ENCODE measurements around the gene BRCC3. TPM values are rescaled to one million over a fixed set of nuclear protein-coding genes. Genes with fewer than 3 reads are reported as not detected.

The BRCC3 gene
- total and polyA plus RNA-seq, 2 donors (not counting 1 experiment from before 2014, with no cell fraction given): 7.3 to 16.9 TPM

DNA sequence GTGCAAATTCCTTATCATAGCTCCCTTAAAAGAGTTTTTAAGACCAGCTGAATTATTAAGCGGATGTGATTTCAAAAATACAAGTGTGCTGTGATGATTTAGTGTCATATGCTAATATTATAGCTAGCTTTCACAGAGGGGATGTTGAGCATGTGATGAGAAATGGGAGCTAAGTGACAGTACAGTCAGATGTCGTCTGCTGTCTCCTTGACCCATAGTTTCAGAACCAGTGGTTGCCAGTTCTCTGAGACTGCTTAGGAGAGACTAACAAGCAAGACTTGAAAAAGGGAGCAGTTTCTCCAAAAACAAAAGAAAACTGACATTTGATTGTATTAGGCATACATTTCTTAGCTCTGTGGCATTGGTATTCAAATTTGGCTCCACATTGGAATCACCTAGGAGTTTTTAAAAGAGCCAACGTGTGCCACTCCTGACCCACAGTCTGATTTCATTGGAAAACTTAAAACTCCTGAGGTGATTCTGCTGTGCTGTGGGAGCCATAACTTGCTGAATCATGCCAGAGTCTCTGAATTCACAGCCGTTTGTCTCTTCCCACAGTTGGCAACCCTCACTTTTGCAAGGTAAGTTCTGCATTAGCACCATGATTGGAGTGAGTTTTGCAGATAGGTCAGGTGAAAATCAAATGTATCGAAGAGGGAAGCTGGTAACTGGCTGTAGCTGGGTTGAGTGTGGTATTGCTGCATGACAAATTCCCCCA is 24.3 kb upstream of the BRCC3 start:
- no peak overlapping the region for H3K4me3 ChIP-seq (ENCODE audit: control extremely low read depth in 1 of 5, extremely low read depth in 1 of 5, insufficient read depth in 1 of 5, low read depth in 2 of 5, low read length in 4 of 5)
- H3K9me3 Mint-ChIP-seq (ENCODE audit: insufficient read depth): no peaks in the 10 kb centered on the region

More for the DNA sequence above, 24.3 kb upstream of the BRCC3 start:
- H3K79me2 ChIP-seq (ENCODE audit: control insufficient read depth, insufficient read depth, low read length): peaks cover 12% of the 10 kb centered on the region
- H4K20me1 ChIP-seq (ENCODE audit: control insufficient read depth, insufficient read depth, low read length, poor library complexity, severe bottlenecking): peaks cover 12% of the 10 kb centered on the region
- no peaks in the 10 kb centered on the region for H3K4me1 ChIP-seq (ENCODE audit: control insufficient read depth in 2 of 2, insufficient read depth in 2 of 2, low read length in 2 of 2)
- CTCF ChIA-PET: interaction anchor here (0.9 to 1.7 kb wide), 2 partner anchors 10 kb away, joined by 3 to 9 read pairs; no protein-coding TSS in a partner anchor
- H3K9ac ChIP-seq (ENCODE audit: low read length): no peak overlapping the region
- H3K9me3 ChIP-seq (ENCODE audit: control extremely low read depth in 1 of 3, control insufficient read depth in 2 of 3, insufficient read depth in 1 of 3, low read length in 2 of 3): no peaks in the 10 kb centered on the region
- no peak overlapping the region for H3K27ac ChIP-seq (ENCODE audit: low read length in 2 of 2)
- Mint-ChIP-seq H3K4me1 (peaks cover 5% of the 10 kb centered on the region), H3K27me3 (no peaks in the 10 kb centered on the region), H3K27ac (no peak overlapping the region), H3K4me3 (no peak overlapping the region)
- WGBS (ENCODE audit: insufficient coverage): 86% methylated on average over 1 of the region's 5 CpGs
- POLR2A ChIA-PET: no interaction called here
- no peak for DNase-seq
- TF ChIP-seq, protein P1, sequence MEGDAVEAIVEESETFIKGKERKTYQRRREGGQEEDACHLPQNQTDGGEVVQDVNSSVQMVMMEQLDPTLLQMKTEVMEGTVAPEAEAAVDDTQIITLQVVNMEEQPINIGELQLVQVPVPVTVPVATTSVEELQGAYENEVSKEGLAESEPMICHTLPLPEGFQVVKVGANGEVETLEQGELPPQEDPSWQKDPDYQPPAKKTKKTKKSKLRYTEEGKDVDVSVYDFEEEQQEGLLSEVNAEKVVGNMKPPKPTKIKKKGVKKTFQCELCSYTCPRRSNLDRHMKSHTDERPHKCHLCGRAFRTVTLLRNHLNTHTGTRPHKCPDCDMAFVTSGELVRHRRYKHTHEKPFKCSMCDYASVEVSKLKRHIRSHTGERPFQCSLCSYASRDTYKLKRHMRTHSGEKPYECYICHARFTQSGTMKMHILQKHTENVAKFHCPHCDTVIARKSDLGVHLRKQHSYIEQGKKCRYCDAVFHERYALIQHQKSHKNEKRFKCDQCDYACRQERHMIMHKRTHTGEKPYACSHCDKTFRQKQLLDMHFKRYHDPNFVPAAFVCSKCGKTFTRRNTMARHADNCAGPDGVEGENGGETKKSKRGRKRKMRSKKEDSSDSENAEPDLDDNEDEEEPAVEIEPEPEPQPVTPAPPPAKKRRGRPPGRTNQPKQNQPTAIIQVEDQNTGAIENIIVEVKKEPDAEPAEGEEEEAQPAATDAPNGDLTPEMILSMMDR (IDR thresholded peaks at IDR 0.05): no peak
- TF ChIP-seq EZH2 (IDR thresholded peaks at IDR 0.05; ENCODE audit: borderline replicate concordance, insufficient read depth, low read depth, low read length, poor library complexity, severe bottlenecking): no peak
- no peak overlapping the region for H3K4me2 ChIP-seq (replicated peaks; ENCODE audit: low read depth, low read length, poor library complexity, severe bottlenecking)
- H2AFZ ChIP-seq (ENCODE audit: insufficient read depth, low read depth, low read length, poor library complexity, severe bottlenecking): no peak overlapping the region
- intact Hi-C loops (cut with micrococcal nuclease): no loop called here
- peaks cover 0 to 19% of the 10 kb centered on the region in 2 experiments for H3K36me3 ChIP-seq (replicated peaks in 1 of 2; ENCODE audit: control extremely low read depth in 1 of 2, control insufficient read depth in 1 of 2, extremely low read depth in 1 of 2, insufficient read depth in 2 of 2, low read length in 1 of 2)
- ATAC-seq (ENCODE audit: low read depth): no peak
- no peaks in the 10 kb centered on the region for H3K27me3 ChIP-seq (replicated peaks in 1 of 4; ENCODE audit: control extremely low read depth in 1 of 4, control insufficient read depth in 3 of 4, insufficient read depth in 4 of 4, low read length in 3 of 4)

Data from B cell (primary cell).